ENCODE results near the gene SNRPD3. TPM values are rescaled to one million over a fixed set of nuclear protein-coding genes. Genes with fewer than 3 reads are reported as not detected.

Gene SNRPD3
- total and polyA plus RNA-seq, 4 donors: 57.2 to 128 (median 85.9) TPM

- Histone ChIP-seq H3K4me1 (ENCODE audit: control insufficient read depth in 4 of 4, insufficient read depth in 4 of 4, low read length in 3 of 4) (peaks cover 2 to 32% (median 4%) of the 10 kb centered on the region in 4 donors), H3K36me3 (ENCODE audit: control insufficient read depth in 4 of 4, insufficient read depth in 3 of 4, low read depth in 1 of 4, low read length in 3 of 4) (peaks cover 0 to 14% (median 7%) of the 10 kb centered on the region in 4 donors), H3K27ac (ENCODE audit: low read depth in 1 of 2, low read length in 2 of 2) (no peak overlapping the region), H3K9ac (ENCODE audit: low read depth in 1 of 2, low read length in 2 of 2) (no peak overlapping the region), H3K27me3 (ENCODE audit: control insufficient read depth in 4 of 4, insufficient read depth in 4 of 4, low read length in 3 of 4) (no peaks in the 10 kb centered on the region), H3K9me3 (ENCODE audit: control insufficient read depth in 4 of 4, low read length in 3 of 4) (no peaks in the 10 kb centered on the region), H3K4me3 (ENCODE audit: low read depth in 1 of 3, low read length in 3 of 3) (no peak overlapping the region)
- TF ChIP-seq FOXA1 (IDR thresholded peaks at IDR 0.05): no peak
- TF ChIP-seq YY1 (IDR thresholded peaks at IDR 0.05): no peak
- TF ChIP-seq GABPA (IDR thresholded peaks at IDR 0.05 in 1 of 2, conservative IDR thresholded peaks at IDR 0.05 in 1 of 2): no peak
- TF ChIP-seq TAF1 (conservative IDR thresholded peaks at IDR 0.05): no peak
- TF ChIP-seq RAD21 (IDR thresholded peaks at IDR 0.05): no peak
- TF ChIP-seq, protein P1, sequence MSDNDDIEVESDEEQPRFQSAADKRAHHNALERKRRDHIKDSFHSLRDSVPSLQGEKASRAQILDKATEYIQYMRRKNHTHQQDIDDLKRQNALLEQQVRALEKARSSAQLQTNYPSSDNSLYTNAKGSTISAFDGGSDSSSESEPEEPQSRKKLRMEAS (IDR thresholded peaks at IDR 0.05): no peak
- TF ChIP-seq, protein P2, sequence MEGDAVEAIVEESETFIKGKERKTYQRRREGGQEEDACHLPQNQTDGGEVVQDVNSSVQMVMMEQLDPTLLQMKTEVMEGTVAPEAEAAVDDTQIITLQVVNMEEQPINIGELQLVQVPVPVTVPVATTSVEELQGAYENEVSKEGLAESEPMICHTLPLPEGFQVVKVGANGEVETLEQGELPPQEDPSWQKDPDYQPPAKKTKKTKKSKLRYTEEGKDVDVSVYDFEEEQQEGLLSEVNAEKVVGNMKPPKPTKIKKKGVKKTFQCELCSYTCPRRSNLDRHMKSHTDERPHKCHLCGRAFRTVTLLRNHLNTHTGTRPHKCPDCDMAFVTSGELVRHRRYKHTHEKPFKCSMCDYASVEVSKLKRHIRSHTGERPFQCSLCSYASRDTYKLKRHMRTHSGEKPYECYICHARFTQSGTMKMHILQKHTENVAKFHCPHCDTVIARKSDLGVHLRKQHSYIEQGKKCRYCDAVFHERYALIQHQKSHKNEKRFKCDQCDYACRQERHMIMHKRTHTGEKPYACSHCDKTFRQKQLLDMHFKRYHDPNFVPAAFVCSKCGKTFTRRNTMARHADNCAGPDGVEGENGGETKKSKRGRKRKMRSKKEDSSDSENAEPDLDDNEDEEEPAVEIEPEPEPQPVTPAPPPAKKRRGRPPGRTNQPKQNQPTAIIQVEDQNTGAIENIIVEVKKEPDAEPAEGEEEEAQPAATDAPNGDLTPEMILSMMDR (IDR thresholded peaks at IDR 0.05; ENCODE audit: low read depth, low read length, missing input control): no peak
- no peak for TF ChIP-seq HNF4G (IDR thresholded peaks at IDR 0.05)
- TF ChIP-seq JUND (IDR thresholded peaks at IDR 0.05): no peak
- TF ChIP-seq EGR1 (IDR thresholded peaks at IDR 0.05; ENCODE audit: low read depth in 2 of 2): no peak
- TF ChIP-seq, protein P3, sequence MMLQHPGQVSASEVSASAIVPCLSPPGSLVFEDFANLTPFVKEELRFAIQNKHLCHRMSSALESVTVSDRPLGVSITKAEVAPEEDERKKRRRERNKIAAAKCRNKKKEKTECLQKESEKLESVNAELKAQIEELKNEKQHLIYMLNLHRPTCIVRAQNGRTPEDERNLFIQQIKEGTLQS (IDR thresholded peaks at IDR 0.05): no peak
- TF ChIP-seq, protein P4, sequence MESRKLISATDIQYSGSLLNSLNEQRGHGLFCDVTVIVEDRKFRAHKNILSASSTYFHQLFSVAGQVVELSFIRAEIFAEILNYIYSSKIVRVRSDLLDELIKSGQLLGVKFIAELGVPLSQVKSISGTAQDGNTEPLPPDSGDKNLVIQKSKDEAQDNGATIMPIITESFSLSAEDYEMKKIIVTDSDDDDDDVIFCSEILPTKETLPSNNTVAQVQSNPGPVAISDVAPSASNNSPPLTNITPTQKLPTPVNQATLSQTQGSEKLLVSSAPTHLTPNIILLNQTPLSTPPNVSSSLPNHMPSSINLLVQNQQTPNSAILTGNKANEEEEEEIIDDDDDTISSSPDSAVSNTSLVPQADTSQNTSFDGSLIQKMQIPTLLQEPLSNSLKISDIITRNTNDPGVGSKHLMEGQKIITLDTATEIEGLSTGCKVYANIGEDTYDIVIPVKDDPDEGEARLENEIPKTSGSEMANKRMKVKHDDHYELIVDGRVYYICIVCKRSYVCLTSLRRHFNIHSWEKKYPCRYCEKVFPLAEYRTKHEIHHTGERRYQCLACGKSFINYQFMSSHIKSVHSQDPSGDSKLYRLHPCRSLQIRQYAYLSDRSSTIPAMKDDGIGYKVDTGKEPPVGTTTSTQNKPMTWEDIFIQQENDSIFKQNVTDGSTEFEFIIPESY (IDR thresholded peaks at IDR 0.05): no peak
- no peak for TF ChIP-seq RXRA (IDR thresholded peaks at IDR 0.05)
- no peak for TF ChIP-seq REST (IDR thresholded peaks at IDR 0.05)
- TF ChIP-seq SP1 (IDR thresholded peaks at IDR 0.05): no peak
- no peak for TF ChIP-seq FOXA2 (IDR thresholded peaks at IDR 0.05)
- TF ChIP-seq NR2F2 (IDR thresholded peaks at IDR 0.05): no peak
- WGBS: 95% methylated on average over 4 of the region's 4 CpGs
- DNase-seq (ENCODE audit: low spot score): no peak
Observed at GRCh38 chr22:24535348-24535747, 20.5 kb upstream of the SNRPD3 start.

All from liver (tissue), 9 donors.